DMS153 treated with DMSO at 0.1 percent for 48 hours (cell line): ENCODE measurements around the gene STARD3.

Source experiments
- DNase-seq: peaks from one replicate; lab custom pipeline; 2025; ENCODE audit not compliant: unreplicated experiment; lab: John Stamatoyannopoulos, UW

Gene STARD3

GRCh38 chr17:39634384-39634871 is 2.5 kb upstream of the STARD3 start:
- peak; percentile 22 for DNase-seq

GRCh38 chr17:39635614-39636176 is 1.2 kb upstream of the STARD3 start:
- no peak for DNase-seq

- DNase-seq: no peak
Measured at GRCh38 chr17:39636587-39636926, 387 bp upstream of the STARD3 start.

GRCh38 chr17:39638317-39638716 is 1.4 kb downstream of the STARD3 start:
- DNase-seq: no peak

- DNase-seq: no peak
Measured at GRCh38 chr17:39639043-39639442, 2.1 kb downstream of the STARD3 start.

GRCh38 chr17:39639566-39640458 is 2.9 kb downstream of the STARD3 start:
- DNase-seq: no peak

GRCh38 chr17:39640591-39641031 is 3.7 kb downstream of the STARD3 start:
- DNase-seq: no peak

- DNase-seq: no peak
Measured at GRCh38 chr17:39641097-39641496, 4.2 kb downstream of the STARD3 start.

GRCh38 chr17:39641883-39642282 is 4.9 kb downstream of the STARD3 start:
- DNase-seq: no peak

GRCh38 chr17:39642291-39643074 is 5.5 kb downstream of the STARD3 start:
- no peak for DNase-seq

- no peak for DNase-seq
Measured at GRCh38 chr17:39643271-39643670, 6.3 kb downstream of the STARD3 start.

GRCh38 chr17:39647256-39647655 is 10.3 kb downstream of the STARD3 start:
- DNase-seq: no peak

GRCh38 chr17:39648616-39649366 is 11.8 kb downstream of the STARD3 start:
- no peak for DNase-seq

- no peak for DNase-seq
Measured at GRCh38 chr17:39650121-39650579, 13.2 kb downstream of the STARD3 start.

GRCh38 chr17:39651923-39652586 is 15.1 kb downstream of the STARD3 start:
- no peak for DNase-seq

- DNase-seq: no peak
Measured at GRCh38 chr17:39652587-39653315, 15.8 kb downstream of the STARD3 start.

- DNase-seq: no peak
Measured at GRCh38 chr17:39653316-39653661, 16.3 kb downstream of the STARD3 start.

- DNase-seq: no peak
Measured at GRCh38 chr17:39653662-39654331, 16.9 kb downstream of the STARD3 start.

GRCh38 chr17:39655105-39655504 is 18.2 kb downstream of the STARD3 start:
- no peak for DNase-seq
